ENCODE data around the gene CLEC18A. TPM values are rescaled to one million over a fixed set of nuclear protein-coding genes. Genes with fewer than 3 reads are reported as not detected.
"Not testable (repeated sequence)": the region's sequence is repeated elsewhere in the genome, so short reads cannot be mapped to it uniquely, and the experiment has no call there.

The CLEC18A gene
- total and polyA plus RNA-seq, 4 experiments from 2014 or later = 0.37 to 7.5 (median 7.2) TPM; not detected in 1

DNA sequence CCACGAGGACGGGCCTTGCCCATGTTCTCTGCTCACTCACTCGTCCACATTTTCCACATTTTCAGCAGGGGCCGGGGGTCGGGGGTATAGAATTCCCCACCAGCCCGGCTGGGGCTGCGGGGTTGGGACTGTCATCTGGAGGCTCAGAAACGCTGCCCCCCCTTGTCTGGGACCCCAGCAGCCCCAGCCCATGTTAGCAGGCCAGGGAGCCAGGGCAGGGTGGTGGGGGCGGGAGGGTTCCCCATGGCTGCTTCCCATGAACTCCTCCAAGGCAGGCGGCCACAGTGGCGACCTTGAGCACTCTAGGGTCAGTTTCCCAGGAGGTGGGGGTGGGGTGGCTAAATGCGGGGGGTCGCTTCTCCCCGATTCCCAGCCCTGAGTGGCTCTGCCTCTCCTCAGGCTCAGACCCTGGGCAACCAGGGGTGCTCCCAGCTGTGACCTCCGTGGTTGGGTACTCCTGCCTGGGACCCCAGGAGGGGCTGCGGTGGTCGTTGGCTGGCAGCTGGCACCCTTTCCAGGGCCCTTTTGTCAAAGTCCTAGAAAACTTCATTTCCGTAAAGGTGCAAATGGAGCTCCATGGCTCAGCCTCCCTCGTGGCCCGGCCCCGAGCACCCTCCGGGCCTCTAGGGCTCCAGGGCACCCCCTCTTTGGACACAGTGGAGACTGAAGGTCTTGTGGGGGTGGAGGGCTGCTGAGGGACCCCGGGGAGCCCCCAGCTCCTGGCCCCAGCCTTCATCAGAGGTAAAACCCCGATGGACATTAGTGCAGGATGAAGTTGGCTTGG, 1.6 kb downstream of the CLEC18A start:
- H3K4me1 ChIP-seq (ENCODE audit: insufficient read depth, low read length); H3K36me3 Mint-ChIP-seq; H3K9me3 ChIP-seq (ENCODE audit: control insufficient read depth in 1 of 2, low read length in 2 of 2); DNase-seq; H3K27me3 Mint-ChIP-seq; H3K36me3 ChIP-seq (ENCODE audit: insufficient read depth, low read length); H3K4me3 ChIP-seq (ENCODE audit: low read length in 2 of 2); H3K4me1 Mint-ChIP-seq; H3K4me3 Mint-ChIP-seq; H3K9me3 Mint-ChIP-seq; CTCF ChIA-PET (ENCODE audit: partially characterized antibody); POLR2A ChIA-PET (ENCODE audit: partially characterized antibody); intact Hi-C loops (cut with micrococcal nuclease); H3K27me3 ChIP-seq (ENCODE audit: insufficient read depth, low read length); H3K27ac Mint-ChIP-seq; H3K27ac ChIP-seq (ENCODE audit: low read depth, low read length): not testable (repeated sequence)

GRCh38 chr16:69954241-69954640, 3.1 kb downstream of the CLEC18A start:
- intact Hi-C loops (cut with micrococcal nuclease); POLR2A ChIA-PET (ENCODE audit: partially characterized antibody): not testable (repeated sequence)

GRCh38 chr16:69963312-69963711, 12.2 kb downstream of the CLEC18A start:
- H3K4me3 Mint-ChIP-seq; H3K9me3 ChIP-seq (ENCODE audit: control insufficient read depth in 1 of 2, low read length in 2 of 2); H3K9me3 Mint-ChIP-seq; H3K36me3 Mint-ChIP-seq; H3K27ac ChIP-seq (ENCODE audit: low read depth, low read length); intact Hi-C loops (cut with micrococcal nuclease); H3K27me3 Mint-ChIP-seq; H3K4me1 Mint-ChIP-seq; H3K4me3 ChIP-seq (ENCODE audit: low read length in 2 of 2); POLR2A ChIA-PET (ENCODE audit: partially characterized antibody); H3K27ac Mint-ChIP-seq; H3K4me1 ChIP-seq (ENCODE audit: insufficient read depth, low read length); H3K27me3 ChIP-seq (ENCODE audit: insufficient read depth, low read length); DNase-seq; CTCF ChIA-PET (ENCODE audit: partially characterized antibody); H3K36me3 ChIP-seq (ENCODE audit: insufficient read depth, low read length): not testable (repeated sequence)

More at GRCh38 chr16:69954241-69954640, 3.1 kb downstream of the CLEC18A start:
- H3K4me1 ChIP-seq (ENCODE audit: insufficient read depth, low read length); H3K4me1 Mint-ChIP-seq; H3K27me3 Mint-ChIP-seq; H3K9me3 Mint-ChIP-seq; H3K4me3 ChIP-seq (ENCODE audit: low read length in 2 of 2); H3K9me3 ChIP-seq (ENCODE audit: control insufficient read depth in 1 of 2, low read length in 2 of 2); CTCF ChIA-PET (ENCODE audit: partially characterized antibody); H3K27me3 ChIP-seq (ENCODE audit: insufficient read depth, low read length); DNase-seq; H3K4me3 Mint-ChIP-seq; H3K36me3 Mint-ChIP-seq; H3K27ac Mint-ChIP-seq; H3K36me3 ChIP-seq (ENCODE audit: insufficient read depth, low read length); H3K27ac ChIP-seq (ENCODE audit: low read depth, low read length): not testable (repeated sequence)

GRCh38 chr16:69964960-69965660, 14.0 kb downstream of the CLEC18A start:
- H3K9me3 Mint-ChIP-seq, H3K36me3 Mint-ChIP-seq: not testable (repeated sequence)
- peak in 1 of 5 donors; percentile 15 for DNase-seq

DNA sequence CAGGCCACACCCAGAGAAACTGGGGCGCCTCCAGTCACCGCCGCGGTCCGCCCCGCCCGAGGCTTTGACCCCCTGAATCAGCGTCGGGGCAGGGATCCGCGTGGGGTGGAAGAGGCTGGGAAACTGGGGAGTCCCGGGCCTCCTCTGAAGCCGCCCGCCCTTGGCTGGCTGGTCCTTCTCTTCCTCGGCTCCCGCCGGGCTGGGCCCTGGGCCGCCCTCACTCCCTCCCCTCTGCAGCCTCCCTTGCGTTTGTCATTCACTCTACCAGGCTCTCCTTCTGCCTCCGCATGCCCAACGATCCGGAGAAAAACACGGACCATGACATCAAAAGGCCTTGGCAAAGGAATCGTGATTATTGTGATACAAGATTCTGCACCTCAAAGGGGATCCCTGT, 14.5 kb downstream of the CLEC18A start:
- POLR2A ChIA-PET (ENCODE audit: partially characterized antibody); H3K4me3 ChIP-seq (ENCODE audit: low read length in 2 of 2); H3K4me1 Mint-ChIP-seq; H3K27ac ChIP-seq (ENCODE audit: low read depth, low read length); intact Hi-C loops (cut with micrococcal nuclease); CTCF ChIA-PET (ENCODE audit: partially characterized antibody); H3K4me3 Mint-ChIP-seq; H3K36me3 ChIP-seq (ENCODE audit: insufficient read depth, low read length); H3K9me3 ChIP-seq (ENCODE audit: control insufficient read depth in 1 of 2, low read length in 2 of 2); H3K4me1 ChIP-seq (ENCODE audit: insufficient read depth, low read length); H3K27me3 Mint-ChIP-seq; H3K27me3 ChIP-seq (ENCODE audit: insufficient read depth, low read length); H3K9me3 Mint-ChIP-seq; H3K36me3 Mint-ChIP-seq: not testable (repeated sequence)
- peak overlapping the region in 1 of 7 donors; percentile 37 for H3K27ac Mint-ChIP-seq
- DNase-seq = peak in 1 of 5 donors; percentile 9

More at GRCh38 chr16:69964960-69965660, 14.0 kb downstream of the CLEC18A start:
- H3K27me3 Mint-ChIP-seq; CTCF ChIA-PET (ENCODE audit: partially characterized antibody); H3K4me3 Mint-ChIP-seq; H3K27me3 ChIP-seq (ENCODE audit: insufficient read depth, low read length); POLR2A ChIA-PET (ENCODE audit: partially characterized antibody); H3K27ac ChIP-seq (ENCODE audit: low read depth, low read length); H3K9me3 ChIP-seq (ENCODE audit: control insufficient read depth in 1 of 2, low read length in 2 of 2); H3K4me1 ChIP-seq (ENCODE audit: insufficient read depth, low read length); H3K4me3 ChIP-seq (ENCODE audit: low read length in 2 of 2); intact Hi-C loops (cut with micrococcal nuclease); H3K36me3 ChIP-seq (ENCODE audit: insufficient read depth, low read length); H3K27ac Mint-ChIP-seq; H3K4me1 Mint-ChIP-seq: not testable (repeated sequence)

GRCh38 chr16:69967688-69968087, 16.6 kb downstream of the CLEC18A start:
- intact Hi-C loops (cut with micrococcal nuclease); H3K9me3 ChIP-seq (ENCODE audit: control insufficient read depth in 1 of 2, low read length in 2 of 2); H3K36me3 ChIP-seq (ENCODE audit: insufficient read depth, low read length); H3K4me1 Mint-ChIP-seq; H3K27me3 ChIP-seq (ENCODE audit: insufficient read depth, low read length); POLR2A ChIA-PET (ENCODE audit: partially characterized antibody); H3K27ac ChIP-seq (ENCODE audit: low read depth, low read length); H3K4me1 ChIP-seq (ENCODE audit: insufficient read depth, low read length); DNase-seq; CTCF ChIA-PET (ENCODE audit: partially characterized antibody); H3K9me3 Mint-ChIP-seq; H3K27me3 Mint-ChIP-seq; H3K27ac Mint-ChIP-seq; H3K4me3 Mint-ChIP-seq; H3K4me3 ChIP-seq (ENCODE audit: low read length in 2 of 2); H3K36me3 Mint-ChIP-seq: not testable (repeated sequence)

GRCh38 chr16:69968125-69968524, 17.0 kb downstream of the CLEC18A start:
- CTCF ChIA-PET (ENCODE audit: partially characterized antibody); H3K9me3 ChIP-seq (ENCODE audit: control insufficient read depth in 1 of 2, low read length in 2 of 2); H3K27me3 ChIP-seq (ENCODE audit: insufficient read depth, low read length); H3K9me3 Mint-ChIP-seq; intact Hi-C loops (cut with micrococcal nuclease); H3K27me3 Mint-ChIP-seq; H3K4me3 Mint-ChIP-seq; H3K4me1 Mint-ChIP-seq; POLR2A ChIA-PET (ENCODE audit: partially characterized antibody); H3K27ac ChIP-seq (ENCODE audit: low read depth, low read length); H3K27ac Mint-ChIP-seq; H3K4me3 ChIP-seq (ENCODE audit: low read length in 2 of 2); H3K4me1 ChIP-seq (ENCODE audit: insufficient read depth, low read length); DNase-seq; H3K36me3 Mint-ChIP-seq; H3K36me3 ChIP-seq (ENCODE audit: insufficient read depth, low read length): not testable (repeated sequence)
